Sigmoid colon (tissue), 7 donors: ENCODE measurements around the gene VAMP5. TPM values are rescaled to one million over a fixed set of nuclear protein-coding genes. Genes with fewer than 3 reads are reported as not detected.
A peak's percentile ranks its signal among the peaks of the same experiment; 100 is the strongest.
"Not testable (repeated sequence)": the region's sequence is repeated elsewhere in the genome, so short reads cannot be mapped to it uniquely, and the experiment has no call there.

ENCODE experiments used
- DNase-seq: peaks from one replicate; pipeline ENCODE4 v3.0.0-alpha.2; 2019
- H3K27ac ChIP-seq, 4 donors: fragments of 200-600 bp; sonication (generic); one replicate each; pipeline ENCODE4 v1.5.1; 2016 to 2019; ENCODE audit warnings: mild to moderate bottlenecking in 1 of 4
- H3K27me3 ChIP-seq, 3 donors: fragments of 200-600 bp; sonication (generic); one replicate each; pipeline ENCODE4 v1.5.1; 2019; ENCODE audit warnings: mild to moderate bottlenecking in 1 of 3
- H3K36me3 ChIP-seq, 4 donors: fragments of 200-600 bp; sonication (generic); one replicate each; pipeline ENCODE4 v1.5.1; 2016 to 2019
- H3K4me1 ChIP-seq, 4 donors: fragments of 200-600 bp; sonication (generic); one replicate each; pipeline ENCODE4 v1.5.1; 2017 to 2019
- H3K4me3 ChIP-seq, 4 donors: fragments of 200-600 bp; sonication (generic); one replicate each; pipeline ENCODE4 v1.5.1; 2017 to 2019; ENCODE audit warnings: mild to moderate bottlenecking in 2 of 4, moderate library complexity in 1 of 4
- H3K9me3 ChIP-seq, 4 donors: fragments of 200-600 bp in 3 of 4; sonication (generic) in 3 of 4; one replicate each; pipeline versions ENCODE4 v1.5.1 to v1.6.1; 2013 to 2019
- EP300 ChIP-seq, 4 donors: sonication (generic); formaldehyde crosslinking; IDR thresholded peaks; one replicate each; pipeline ENCODE4 v1.6.1; 2017; ENCODE audit warnings: antibody characterized with exemption in 4 of 4
- POLR2A ChIP-seq, 2 donors: fragments of 450-650 bp; IDR thresholded peaks; one replicate each; pipeline ENCODE4 v1.6.1; 2016; ENCODE audit warnings: antibody characterized with exemption in 2 of 2, mild to moderate bottlenecking in 2 of 2, moderate library complexity in 2 of 2
- POLR2AphosphoS5 ChIP-seq, 4 donors: sonication (generic); formaldehyde crosslinking; IDR thresholded peaks; one replicate each; pipeline ENCODE4 v1.6.1; 2017; ENCODE audit warnings: antibody characterized with exemption in 4 of 4
- WGBS, 2 donors: extraction: QIAGEN DNeasy Blood & Tissue Kit; methylation state at CpG; one replicate each; pipeline ENCODE4 v1.1.7; 2013; 5-methylcytosine and 5-hydroxymethylcytosine counted together
- intact Hi-C: fragments of 100-400 bp; cut with DNase I; formaldehyde crosslinking; loops from one replicate; pipeline ENCODE4 v1.15.1; 2023
- polyA plus RNA-seq, 3 donors: library from polyadenylated mRNA; stranded (reverse); fragments of 200-250 nt; gene quantifications; one replicate each; pipeline ENCODE4 v1.2.3, GENCODE V29; 2013
- total RNA-seq, 4 donors: library from RNA; depleted of rRNA; stranded (reverse); fragments of >200 nt; gene quantifications; one replicate each; pipeline ENCODE4 v1.1.0, GENCODE V29; 2016
- TF ChIP-seq, protein P1 (sequence below), 4 experiments: fragments of 450-650 bp in 3 of 4; fragments of 200-600 bp in 1 of 4; IDR thresholded peaks; one replicate each; pipeline ENCODE4 v1.5.1; 2016 to 2019; ENCODE audit warnings: antibody characterized with exemption in 4 of 4, mild to moderate bottlenecking in 3 of 4, moderate library complexity in 2 of 4
- donor health status: healthy with polysubstance abuse.
- donor health status: Bipolar disorder and iron deficiency.
- donor health status: healthy.

The VAMP5 gene
- total and polyA plus RNA-seq, 7 donors = 51.2 to 97.5 (median 68.0) TPM

DNA sequence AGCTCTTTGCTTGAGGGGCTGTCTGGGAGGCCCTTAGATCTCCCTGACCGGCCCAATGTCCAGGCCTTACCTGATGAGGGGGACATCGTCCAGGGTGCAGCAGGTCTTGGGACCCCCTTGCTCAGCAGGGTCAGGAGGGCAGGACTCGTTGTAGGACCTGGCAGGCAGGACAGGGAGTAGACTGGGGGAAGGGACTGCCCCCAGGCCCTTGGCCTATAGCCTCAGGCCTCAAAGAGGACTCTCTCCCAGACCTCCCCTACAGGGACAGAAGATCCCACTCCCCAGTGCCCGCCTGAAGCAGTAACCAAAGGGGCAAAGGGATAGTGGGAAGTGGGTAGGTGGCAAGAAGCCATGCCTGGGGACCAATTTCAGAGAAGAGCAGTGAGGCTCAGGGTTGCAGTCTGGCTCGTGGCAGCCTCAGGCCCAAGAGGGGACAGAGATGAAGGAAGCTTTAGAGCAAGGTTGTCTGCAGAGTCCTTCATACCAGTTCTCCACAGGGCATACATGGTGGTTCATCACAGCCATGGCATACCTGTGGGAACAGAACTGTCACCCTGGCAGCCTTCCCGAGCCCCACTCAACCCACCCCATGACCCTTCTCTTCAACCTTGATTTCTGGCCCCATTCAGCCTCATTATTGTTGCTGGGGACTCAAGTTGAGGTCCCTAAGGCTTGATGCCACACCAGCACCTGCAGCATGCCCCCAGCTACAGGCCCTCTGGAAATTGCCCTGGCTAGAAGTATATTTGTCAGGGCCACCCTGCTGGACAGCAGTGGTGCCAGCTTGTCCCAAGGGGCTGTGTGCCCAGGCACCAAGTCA, 16.9 kb downstream of the VAMP5 start:
- DNase-seq = no peak
- intact Hi-C loops = loop anchor here (5.0 kb wide), 1 partner anchor 39 kb away; the partner anchor contains the start of gene GGCX

DNA sequence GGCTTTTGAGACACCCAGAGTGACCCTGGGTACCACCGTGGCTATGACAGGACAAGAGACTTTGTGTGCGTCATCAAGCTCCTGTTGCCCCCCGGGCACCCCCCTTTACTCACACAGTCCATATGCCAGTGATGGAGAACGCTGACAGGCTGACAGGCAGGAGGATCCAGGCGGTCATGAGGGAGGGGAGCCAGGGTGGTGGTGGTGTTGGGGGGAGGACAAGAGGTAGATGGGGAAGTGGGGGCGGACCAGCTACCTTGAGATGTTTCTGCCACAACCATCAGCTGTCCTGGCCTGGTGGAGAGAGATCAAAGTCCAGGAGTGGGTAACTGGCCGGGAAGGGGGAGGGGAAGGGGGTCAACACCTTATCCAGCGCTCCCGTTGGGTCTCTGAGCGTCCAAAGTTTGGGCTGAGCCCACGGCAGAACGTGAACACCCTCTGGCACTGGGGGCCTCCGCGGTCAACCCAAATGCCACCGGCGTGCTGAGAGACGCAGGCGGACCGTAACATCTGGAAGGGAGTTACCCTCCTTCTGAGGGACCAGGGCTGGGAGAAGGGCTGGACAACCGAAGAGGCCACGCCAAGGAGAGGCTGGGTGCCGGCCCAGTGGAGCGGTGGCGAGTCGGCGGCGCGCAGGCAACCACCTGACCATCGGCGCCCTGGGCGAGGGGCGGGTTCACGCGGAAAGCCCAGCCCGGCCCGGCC, 17.7 kb downstream of the VAMP5 start:
- TF ChIP-seq POLR2A (IDR thresholded peaks at IDR 0.05) = no peak
- peak in 1 of 4 donors; percentile 3 for TF ChIP-seq POLR2AphosphoS5 (IDR thresholded peaks at IDR 0.05)
- H3K9me3 ChIP-seq = no peaks in the 10 kb centered on the region
- H3K27me3 ChIP-seq = no peaks in the 10 kb centered on the region
- peak; percentile 89 for DNase-seq
- 6 to 10% methylated on average over 36 of the region's 36 CpGs for WGBS, 2 donors
- H3K36me3 ChIP-seq = peaks cover 5 to 44% (median 14%) of the 10 kb centered on the region in 4 donors
- intact Hi-C loops = loop anchor here (2.0 to 5.0 kb wide), 2 partner anchors 40 to 181 kb away; partner anchors contain the start of gene GGCX
- H3K27ac ChIP-seq = peak overlapping the region; percentile 86 to 97 (median 92)
- H3K4me3 ChIP-seq = peak overlapping the region; percentile 69 to 85 (median 77)
- H3K4me1 ChIP-seq = peaks cover 0 to 55% (median 46%) of the 10 kb centered on the region in 4 donors

More for the DNA sequence above, 16.9 kb downstream of the VAMP5 start:
- peaks cover 5 to 41% (median 14%) of the 10 kb centered on the region in 4 donors for H3K36me3 ChIP-seq
- peak overlapping the region; percentile 86 to 97 (median 92) for H3K27ac ChIP-seq
- peaks cover 0 to 61% (median 50%) of the 10 kb centered on the region in 4 donors for H3K4me1 ChIP-seq
- H3K4me3 ChIP-seq = peak overlapping the region; percentile 69 to 85 (median 77)
- no peak for TF ChIP-seq POLR2A (IDR thresholded peaks at IDR 0.05)
- TF ChIP-seq POLR2AphosphoS5 (IDR thresholded peaks at IDR 0.05) = no peak
- TF ChIP-seq EP300 (IDR thresholded peaks at IDR 0.05) = no peak
- TF ChIP-seq, protein P1, sequence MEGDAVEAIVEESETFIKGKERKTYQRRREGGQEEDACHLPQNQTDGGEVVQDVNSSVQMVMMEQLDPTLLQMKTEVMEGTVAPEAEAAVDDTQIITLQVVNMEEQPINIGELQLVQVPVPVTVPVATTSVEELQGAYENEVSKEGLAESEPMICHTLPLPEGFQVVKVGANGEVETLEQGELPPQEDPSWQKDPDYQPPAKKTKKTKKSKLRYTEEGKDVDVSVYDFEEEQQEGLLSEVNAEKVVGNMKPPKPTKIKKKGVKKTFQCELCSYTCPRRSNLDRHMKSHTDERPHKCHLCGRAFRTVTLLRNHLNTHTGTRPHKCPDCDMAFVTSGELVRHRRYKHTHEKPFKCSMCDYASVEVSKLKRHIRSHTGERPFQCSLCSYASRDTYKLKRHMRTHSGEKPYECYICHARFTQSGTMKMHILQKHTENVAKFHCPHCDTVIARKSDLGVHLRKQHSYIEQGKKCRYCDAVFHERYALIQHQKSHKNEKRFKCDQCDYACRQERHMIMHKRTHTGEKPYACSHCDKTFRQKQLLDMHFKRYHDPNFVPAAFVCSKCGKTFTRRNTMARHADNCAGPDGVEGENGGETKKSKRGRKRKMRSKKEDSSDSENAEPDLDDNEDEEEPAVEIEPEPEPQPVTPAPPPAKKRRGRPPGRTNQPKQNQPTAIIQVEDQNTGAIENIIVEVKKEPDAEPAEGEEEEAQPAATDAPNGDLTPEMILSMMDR (IDR thresholded peaks at IDR 0.05) = no peak
- WGBS, 2 donors = 87 to 88% methylated on average over 6 of the region's 6 CpGs
- H3K9me3 ChIP-seq = no peaks in the 10 kb centered on the region
- no peaks in the 10 kb centered on the region for H3K27me3 ChIP-seq

DNA sequence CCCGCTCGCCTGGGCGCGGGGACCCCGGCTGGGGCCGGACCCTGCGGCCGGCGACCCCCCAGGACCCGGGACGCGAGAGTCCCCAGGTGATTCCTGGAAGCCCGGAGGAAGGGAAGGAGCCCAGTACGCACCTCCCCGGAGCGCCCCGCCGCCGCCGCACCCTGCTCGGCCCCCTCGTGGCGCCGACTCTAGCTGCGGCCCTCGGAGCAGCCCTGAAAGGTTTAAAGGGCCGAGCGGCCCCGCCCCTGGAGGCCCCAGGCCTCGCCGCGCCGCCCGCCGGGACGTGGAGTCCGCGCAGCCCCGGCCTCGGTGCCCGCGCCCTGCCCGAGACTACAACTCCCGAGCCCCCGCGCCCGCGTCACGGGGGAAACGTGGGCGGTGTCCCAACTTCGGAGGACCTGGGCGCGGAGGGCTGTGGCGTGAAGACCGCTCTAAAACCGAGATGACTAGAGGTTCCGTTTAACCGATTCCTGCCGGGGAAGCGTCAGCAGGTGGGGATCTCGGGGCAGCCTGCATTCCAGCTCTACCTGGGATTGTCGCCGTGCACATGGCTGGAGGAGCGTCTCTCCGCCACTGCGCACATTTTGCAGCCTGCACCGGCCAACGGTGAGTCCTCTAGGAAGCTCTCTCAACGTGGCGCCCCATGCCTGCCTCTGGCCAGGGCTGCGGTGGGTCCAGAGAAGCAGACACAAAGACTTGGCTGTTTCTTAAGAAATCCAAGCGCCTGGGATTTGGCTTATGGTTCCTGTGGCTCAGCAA, 18.4 kb downstream of the VAMP5 start, which contains the start of gene TMEM150A:
Gene TMEM150A, minus strand, starts transcription at position 223 of the 759 bp plus-strand sequence. CDS start 750 bp downstream, outside the sequence.
- Histone ChIP-seq H3K4me3 (peak within 1 kb of the TSS; percentile 69 to 85 (median 77)), H3K9me3 (no peaks in the 10 kb centered on the region), H3K27ac (peak within 1 kb of the TSS; percentile 86 to 97 (median 92)), H3K36me3 (peaks cover 0 to 44% (median 7%) of the 10 kb centered on the region in 4 donors), H3K4me1 (peaks cover 0 to 48% (median 44%) of the 10 kb centered on the region in 4 donors), H3K27me3 (no peaks in the 10 kb centered on the region)
- intact Hi-C loops = loop anchor here (2.0 to 5.0 kb wide), 2 partner anchors 40 to 182 kb away; partner anchors contain the start of gene GGCX
- peak; percentile 97 for DNase-seq
- no peak for TF ChIP-seq EP300 (IDR thresholded peaks at IDR 0.05)
- TF ChIP-seq, protein P1 (IDR thresholded peaks at IDR 0.05) = peak in 1 of 4 experiments; percentile 39
- peak; percentile 72 to 87 (median 84) for TF ChIP-seq POLR2AphosphoS5 (IDR thresholded peaks at IDR 0.05)
- peak in 1 of 2 donors; percentile 39 for TF ChIP-seq POLR2A (IDR thresholded peaks at IDR 0.05)
- 0 to 1% methylated on average over 73 of the region's 73 CpGs for WGBS, 2 donors

DNA sequence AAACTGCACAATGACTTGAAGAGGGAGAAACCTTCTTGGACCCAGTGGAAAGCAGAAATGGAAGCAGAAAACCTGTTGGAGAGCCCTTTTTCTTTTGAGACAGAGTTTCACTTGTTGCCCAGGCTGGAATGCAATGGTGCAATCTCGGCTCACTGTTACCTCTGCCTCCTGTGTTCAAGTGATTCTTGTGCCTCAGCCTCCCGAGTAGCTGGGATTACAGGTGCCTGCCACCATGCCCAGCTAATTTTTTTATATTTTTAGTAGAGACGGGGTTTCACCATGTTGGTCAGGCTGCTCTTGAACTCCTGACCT, 19.9 kb downstream of the VAMP5 start:
- H3K27ac ChIP-seq = peak overlapping the region; percentile 24 to 97 (median 50)
- not testable (repeated sequence) for H3K27me3 ChIP-seq, DNase-seq, H3K9me3 ChIP-seq
- H3K4me3 ChIP-seq = peak overlapping the region in 2 of 4 donors; percentile 76 to 78
- WGBS, 2 donors = 79 to 84% methylated on average over 3 of the region's 3 CpGs
- peaks cover 0 to 48% (median 42%) of the 10 kb centered on the region in 4 donors for H3K4me1 ChIP-seq
- intact Hi-C loops = loop anchor here (5.0 kb wide), 1 partner anchor 42 kb away; the partner anchor contains the start of gene GGCX
- peaks cover 0 to 44% (median 2%) of the 10 kb centered on the region in 4 donors for H3K36me3 ChIP-seq
- peak in 1 of 4 donors; percentile 4 for TF ChIP-seq POLR2AphosphoS5 (IDR thresholded peaks at IDR 0.05)
